WTC11 (cell line): ENCODE results near the gene ACSS3. TPM values are rescaled to one million over a fixed set of nuclear protein-coding genes. Genes with fewer than 3 reads are reported as not detected.

Experiments used
- ATAC-seq: fragments of 200-7000 bp; cut with Tn5 transposase; 2 replicates; pipeline ENCODE4 v1.10.0; 2021; ENCODE audit warnings: mild to moderate bottlenecking, moderate library complexity
- CTCF ChIA-PET: fragments of 300-600 bp; sonication (Branson Sonifier 250); formaldehyde crosslinking; loops from one replicate; lab custom pipeline; 2021; ENCODE audit warnings: antibody characterized with exemption; lab: Charles Lee
- POLR2A ChIA-PET: fragments of 350-600 bp; sonication (Branson Sonifier 250); formaldehyde crosslinking; loops from one replicate; lab custom pipeline; 2021; ENCODE audit warnings: antibody characterized with exemption; lab: Charles Lee
- DNase-seq: peaks from one replicate; pipeline ENCODE4 v3.0.0; 2021; ENCODE audit warnings: low spot score
- H3K27ac Mint-ChIP-seq: 2 replicates; pipeline ENCODE4 v1.8.0; 2021; ENCODE audit warnings: mixed read lengths
- H3K27me3 Mint-ChIP-seq: 2 replicates; pipeline ENCODE4 v1.8.0; 2021; ENCODE audit warnings: low read depth, mild to moderate bottlenecking, moderate library complexity, mixed read lengths
- H3K36me3 Mint-ChIP-seq: 2 replicates; pipeline ENCODE4 v1.8.0; 2021; ENCODE audit warnings: mixed read lengths
- H3K4me1 Mint-ChIP-seq: 2 replicates; pipeline ENCODE4 v1.8.0; 2022; ENCODE audit warnings: mixed read lengths
- H3K4me3 Mint-ChIP-seq: 2 replicates; pipeline ENCODE4 v1.8.0; 2021; ENCODE audit warnings: mild to moderate bottlenecking, moderate library complexity, mixed read lengths
- H3K9me3 Mint-ChIP-seq: 2 replicates; pipeline ENCODE4 v1.8.0; 2021; ENCODE audit warnings: mixed read lengths
- ATF1 ChIP-seq: sonication (generic); formaldehyde crosslinking; IDR thresholded peaks from 2 replicates; pipeline ENCODE4 v1.8.1; 2023; ENCODE audit warnings: mild to moderate bottlenecking, moderate library complexity, missing genetic modification reagents
- CREB1 ChIP-seq: sonication (generic); formaldehyde crosslinking; IDR thresholded peaks from 2 replicates; pipeline ENCODE4 v1.8.0; 2023; ENCODE audit warnings: mild to moderate bottlenecking, missing genetic modification reagents
- CREM ChIP-seq: sonication (generic); formaldehyde crosslinking; IDR thresholded peaks from 2 replicates; pipeline ENCODE4 v1.8.1; 2022; ENCODE audit warnings: mild to moderate bottlenecking, missing genetic modification reagents, moderate library complexity
- EMX1 ChIP-seq: fragments of 250-450 bp; sonication (Bioruptor Pico); IDR thresholded peaks from 2 replicates; pipeline ENCODE4 v1.8.0; 2021; ENCODE audit warnings: mild to moderate bottlenecking
- ESRRA ChIP-seq: sonication (generic); formaldehyde crosslinking; IDR thresholded peaks from 2 replicates; pipeline ENCODE4 v1.8.1; 2022; ENCODE audit warnings: mild to moderate bottlenecking, missing genetic modification reagents, borderline replicate concordance
- HMGA2 ChIP-seq: fragments of 250-450 bp; sonication (Bioruptor Pico); IDR thresholded peaks from 2 replicates; pipeline ENCODE4 v1.4.0; 2021; ENCODE audit warnings: mild to moderate bottlenecking, moderate library complexity
- IRF2 ChIP-seq: sonication (generic); formaldehyde crosslinking; IDR thresholded peaks from 2 replicates; pipeline ENCODE4 v1.8.0; 2022; ENCODE audit warnings: low read depth, missing genetic modification reagents, borderline replicate concordance
- JAZF1 ChIP-seq: fragments of 250-450 bp; sonication (Bioruptor Pico); IDR thresholded peaks from 2 replicates; pipeline ENCODE4 v1.9.0; 2021; ENCODE audit warnings: moderate library complexity, mild to moderate bottlenecking, inconsistent platforms
- MXD4 ChIP-seq: fragments of 250-450 bp; sonication (Bioruptor Pico); IDR thresholded peaks from 2 replicates; pipeline ENCODE4 v1.8.0; 2021; ENCODE audit warnings: mild to moderate bottlenecking, moderate library complexity, borderline replicate concordance
- NR2C2 ChIP-seq: sonication (generic); formaldehyde crosslinking; IDR thresholded peaks from 2 replicates; pipeline ENCODE4 v1.8.0; 2022; ENCODE audit warnings: mild to moderate bottlenecking, missing genetic modification reagents
- NR3C1 ChIP-seq: sonication (generic); formaldehyde crosslinking; conservative IDR thresholded peaks from 2 replicates; pipeline ENCODE4 v1.8.1; 2023; ENCODE audit warnings: low read depth, mild to moderate bottlenecking, missing genetic modification reagents
- TCF7 ChIP-seq: sonication (generic); formaldehyde crosslinking; IDR thresholded peaks from 2 replicates; pipeline ENCODE4 v1.8.0; 2022; ENCODE audit warnings: mild to moderate bottlenecking, low read depth, missing genetic modification reagents, moderate library complexity
- TP53 ChIP-seq: sonication (generic); formaldehyde crosslinking; IDR thresholded peaks from 2 replicates; pipeline ENCODE4 v1.8.1; 2023; ENCODE audit warnings: mild to moderate bottlenecking, missing genetic modification reagents
- ZNF219 ChIP-seq: sonication (generic); formaldehyde crosslinking; IDR thresholded peaks from 2 replicates; pipeline ENCODE4 v1.8.0; 2023; ENCODE audit warnings: missing genetic modification reagents, mild to moderate bottlenecking, borderline replicate concordance
- ZNF263 ChIP-seq: sonication (generic); formaldehyde crosslinking; IDR thresholded peaks from 2 replicates; pipeline ENCODE4 v1.8.1; 2022; ENCODE audit warnings: low read depth, mild to moderate bottlenecking, moderate library complexity, missing genetic modification reagents
- ZNF423 ChIP-seq: fragments of 250-450 bp; sonication (Bioruptor Pico); IDR thresholded peaks from 2 replicates; pipeline ENCODE4 v2.1.2; 2022; ENCODE audit warnings: mild to moderate bottlenecking, moderate library complexity
- total RNA-seq: library from RNA; stranded (reverse); gene quantifications from 3 replicates; pipeline ENCODE4 v1.2.3, GENCODE V29; 2021
- TF ChIP-seq, protein P1 (sequence below): sonication (generic); formaldehyde crosslinking; IDR thresholded peaks from 2 replicates; pipeline ENCODE4 v1.8.0; 2022; ENCODE audit warnings: missing genetic modification reagents
- TF ChIP-seq, protein P2 (sequence below): sonication (generic); formaldehyde crosslinking; IDR thresholded peaks from 2 replicates; pipeline ENCODE4 v1.8.0; 2022; ENCODE audit warnings: mild to moderate bottlenecking, missing genetic modification reagents
- TF ChIP-seq, protein P3 (sequence below): sonication (generic); formaldehyde crosslinking; conservative IDR thresholded peaks from 2 replicates; pipeline ENCODE4 v1.8.1; 2023; ENCODE audit warnings: mild to moderate bottlenecking, low read depth, missing genetic modification reagents, moderate library complexity
- TF ChIP-seq, protein P4 (sequence below): sonication (generic); formaldehyde crosslinking; IDR thresholded peaks from 2 replicates; pipeline ENCODE4 v1.8.1; 2022; ENCODE audit warnings: mild to moderate bottlenecking, missing genetic modification reagents, moderate library complexity, borderline replicate concordance

ACSS3 gene
- total RNA-seq, 1 experiment from 2014 or later: 18.6 TPM

DNA sequence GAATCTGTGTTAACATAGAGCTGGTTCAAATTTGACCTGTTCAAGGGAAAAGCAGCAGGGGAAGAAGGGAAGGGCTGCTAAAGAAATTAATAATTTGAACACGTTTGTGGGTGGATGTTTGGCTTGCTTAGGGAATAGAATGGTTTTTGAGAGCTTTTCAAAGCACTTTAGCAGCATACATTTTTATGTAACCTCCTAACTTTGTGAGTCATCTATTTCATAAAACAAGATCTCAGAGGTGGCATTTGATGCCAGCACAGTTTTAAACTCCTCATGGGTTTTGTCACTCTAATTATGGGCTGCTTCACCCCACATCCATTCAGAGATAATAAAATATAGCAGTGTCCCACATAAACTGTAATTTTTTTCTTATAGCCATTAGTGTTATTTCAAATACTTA is 143.8 kb downstream of the ACSS3 start:
- POLR2A ChIA-PET: no interaction called here
- no peak for TF ChIP-seq EMX1 (CRISPR knock-in tag)
- TF ChIP-seq ZNF423 (CRISPR knock-in tag): no peak
- TF ChIP-seq, protein P1, sequence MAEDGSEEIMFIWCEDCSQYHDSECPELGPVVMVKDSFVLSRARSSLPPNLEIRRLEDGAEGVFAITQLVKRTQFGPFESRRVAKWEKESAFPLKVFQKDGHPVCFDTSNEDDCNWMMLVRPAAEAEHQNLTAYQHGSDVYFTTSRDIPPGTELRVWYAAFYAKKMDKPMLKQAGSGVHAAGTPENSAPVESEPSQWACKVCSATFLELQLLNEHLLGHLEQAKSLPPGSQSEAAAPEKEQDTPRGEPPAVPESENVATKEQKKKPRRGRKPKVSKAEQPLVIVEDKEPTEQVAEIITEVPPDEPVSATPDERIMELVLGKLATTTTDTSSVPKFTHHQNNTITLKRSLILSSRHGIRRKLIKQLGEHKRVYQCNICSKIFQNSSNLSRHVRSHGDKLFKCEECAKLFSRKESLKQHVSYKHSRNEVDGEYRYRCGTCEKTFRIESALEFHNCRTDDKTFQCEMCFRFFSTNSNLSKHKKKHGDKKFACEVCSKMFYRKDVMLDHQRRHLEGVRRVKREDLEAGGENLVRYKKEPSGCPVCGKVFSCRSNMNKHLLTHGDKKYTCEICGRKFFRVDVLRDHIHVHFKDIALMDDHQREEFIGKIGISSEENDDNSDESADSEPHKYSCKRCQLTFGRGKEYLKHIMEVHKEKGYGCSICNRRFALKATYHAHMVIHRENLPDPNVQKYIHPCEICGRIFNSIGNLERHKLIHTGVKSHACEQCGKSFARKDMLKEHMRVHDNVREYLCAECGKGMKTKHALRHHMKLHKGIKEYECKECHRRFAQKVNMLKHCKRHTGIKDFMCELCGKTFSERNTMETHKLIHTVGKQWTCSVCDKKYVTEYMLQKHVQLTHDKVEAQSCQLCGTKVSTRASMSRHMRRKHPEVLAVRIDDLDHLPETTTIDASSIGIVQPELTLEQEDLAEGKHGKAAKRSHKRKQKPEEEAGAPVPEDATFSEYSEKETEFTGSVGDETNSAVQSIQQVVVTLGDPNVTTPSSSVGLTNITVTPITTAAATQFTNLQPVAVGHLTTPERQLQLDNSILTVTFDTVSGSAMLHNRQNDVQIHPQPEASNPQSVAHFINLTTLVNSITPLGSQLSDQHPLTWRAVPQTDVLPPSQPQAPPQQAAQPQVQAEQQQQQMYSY (CRISPR knock-in tag): no peak
- TF ChIP-seq ZNF219 (CRISPR knock-in tag): no peak
- no peak for TF ChIP-seq TP53
- TF ChIP-seq CREM: no peak
- TF ChIP-seq, protein P2, sequence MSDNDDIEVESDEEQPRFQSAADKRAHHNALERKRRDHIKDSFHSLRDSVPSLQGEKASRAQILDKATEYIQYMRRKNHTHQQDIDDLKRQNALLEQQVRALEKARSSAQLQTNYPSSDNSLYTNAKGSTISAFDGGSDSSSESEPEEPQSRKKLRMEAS (CRISPR knock-in tag): no peak
- TF ChIP-seq ZNF263 (CRISPR knock-in tag): no peak
- no peak for TF ChIP-seq TCF7 (CRISPR knock-in tag)
- TF ChIP-seq, protein P3, sequence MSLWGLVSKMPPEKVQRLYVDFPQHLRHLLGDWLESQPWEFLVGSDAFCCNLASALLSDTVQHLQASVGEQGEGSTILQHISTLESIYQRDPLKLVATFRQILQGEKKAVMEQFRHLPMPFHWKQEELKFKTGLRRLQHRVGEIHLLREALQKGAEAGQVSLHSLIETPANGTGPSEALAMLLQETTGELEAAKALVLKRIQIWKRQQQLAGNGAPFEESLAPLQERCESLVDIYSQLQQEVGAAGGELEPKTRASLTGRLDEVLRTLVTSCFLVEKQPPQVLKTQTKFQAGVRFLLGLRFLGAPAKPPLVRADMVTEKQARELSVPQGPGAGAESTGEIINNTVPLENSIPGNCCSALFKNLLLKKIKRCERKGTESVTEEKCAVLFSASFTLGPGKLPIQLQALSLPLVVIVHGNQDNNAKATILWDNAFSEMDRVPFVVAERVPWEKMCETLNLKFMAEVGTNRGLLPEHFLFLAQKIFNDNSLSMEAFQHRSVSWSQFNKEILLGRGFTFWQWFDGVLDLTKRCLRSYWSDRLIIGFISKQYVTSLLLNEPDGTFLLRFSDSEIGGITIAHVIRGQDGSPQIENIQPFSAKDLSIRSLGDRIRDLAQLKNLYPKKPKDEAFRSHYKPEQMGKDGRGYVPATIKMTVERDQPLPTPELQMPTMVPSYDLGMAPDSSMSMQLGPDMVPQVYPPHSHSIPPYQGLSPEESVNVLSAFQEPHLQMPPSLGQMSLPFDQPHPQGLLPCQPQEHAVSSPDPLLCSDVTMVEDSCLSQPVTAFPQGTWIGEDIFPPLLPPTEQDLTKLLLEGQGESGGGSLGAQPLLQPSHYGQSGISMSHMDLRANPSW (CRISPR knock-in tag): no peak
- no peak for TF ChIP-seq ATF1
- no peak for TF ChIP-seq NR2C2 (CRISPR knock-in tag)
- no peak for TF ChIP-seq JAZF1 (CRISPR knock-in tag)
- TF ChIP-seq IRF2: no peak
- TF ChIP-seq CREB1: no peak
- TF ChIP-seq, protein P4, sequence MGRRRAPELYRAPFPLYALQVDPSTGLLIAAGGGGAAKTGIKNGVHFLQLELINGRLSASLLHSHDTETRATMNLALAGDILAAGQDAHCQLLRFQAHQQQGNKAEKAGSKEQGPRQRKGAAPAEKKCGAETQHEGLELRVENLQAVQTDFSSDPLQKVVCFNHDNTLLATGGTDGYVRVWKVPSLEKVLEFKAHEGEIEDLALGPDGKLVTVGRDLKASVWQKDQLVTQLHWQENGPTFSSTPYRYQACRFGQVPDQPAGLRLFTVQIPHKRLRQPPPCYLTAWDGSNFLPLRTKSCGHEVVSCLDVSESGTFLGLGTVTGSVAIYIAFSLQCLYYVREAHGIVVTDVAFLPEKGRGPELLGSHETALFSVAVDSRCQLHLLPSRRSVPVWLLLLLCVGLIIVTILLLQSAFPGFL (CRISPR knock-in tag): no peak
- TF ChIP-seq HMGA2 (CRISPR knock-in tag): no peak
- TF ChIP-seq ESRRA (CRISPR knock-in tag): no peak
- TF ChIP-seq MXD4 (CRISPR knock-in tag): no peak
- no peak for TF ChIP-seq NR3C1 (CRISPR knock-in tag)
- no peak overlapping the region for H3K27ac Mint-ChIP-seq
- ATAC-seq (no peak), DNase-seq (no peak)
- H3K9me3 Mint-ChIP-seq: no peaks in the 10 kb centered on the region
- no peaks in the 10 kb centered on the region for H3K36me3 Mint-ChIP-seq
- H3K4me3 Mint-ChIP-seq: no peak overlapping the region
- no peaks in the 10 kb centered on the region for H3K27me3 Mint-ChIP-seq
- CTCF ChIA-PET: no interaction called here
- peaks cover 6% of the 10 kb centered on the region for H3K4me1 Mint-ChIP-seq
